K562 (cell line): ENCODE results near the gene FBXO44. TPM values are rescaled to one million over a fixed set of nuclear protein-coding genes. Genes with fewer than 3 reads are reported as not detected.

Source experiments
- ATAC-seq: fragments of 200-7000 bp; cut with Tn5 transposase; 3 replicates; pipeline ENCODE4 v1.9.1; 2020; ENCODE audit warnings: moderate library complexity
- BruUV-seq: library from RNA; stranded (reverse); fragments of 400-500 nt; replicated peaks from 2 replicates; lab custom pipeline; 2021; lab: Mats Ljungman, UMichigan
- CTCF ChIA-PET: fragments of 300-600 bp; formaldehyde crosslinking; extraction: SDS; loops from one replicate; lab custom pipeline; 2021; ENCODE audit warnings: low intra/inter-chr PET ratio; lab: Yijun Ruan, JAX
- POLR2A ChIA-PET: fragments of 300-600, 350-650 bp; sonication (Branson Sonifier 250); formaldehyde crosslinking; extraction: SDS; loops from one replicate; lab custom pipeline; 2021; ENCODE audit warnings: antibody characterized with exemption, inconsistent platforms; lab: Yijun Ruan, JAX
- DNase-seq, 4 experiments: peaks; one replicate each; pipeline versions ENCODE4 v3.0.0 to v3.0.0-alpha.2; 2011 to 2018; ENCODE audit warnings: low spot score in 3 of 4, mixed read lengths in 3 of 4; ENCODE audit errors: extremely low read depth in 1 of 4
- FAIRE-seq: peaks from 2 replicates; lab custom pipeline; 2011; peaks lifted over from hg19 to GRCh38; lab: Jason Lieb, UNC
- H2AFZ ChIP-seq: 2 replicates; pipeline ENCODE4 v1.6.0; 2011; ENCODE audit warnings: low read depth, low read length, control low read depth, inconsistent platforms
- H3K27ac ChIP-seq: fragments of 200-600 bp; 3 replicates; pipeline ENCODE4 v1.8.0; 2011; ENCODE audit warnings: low read depth, mild to moderate bottlenecking, control low read depth, inconsistent platforms, low read length, moderate library complexity, mixed read lengths; ENCODE audit errors: extremely low read depth
- H3K27me3 ChIP-seq, 2 experiments: fragments of 300-600 bp in 1 of 2; 2 replicates in 1 of 2; 3 replicates in 1 of 2; pipeline versions ENCODE4 v1.6.0 to v1.8.0; 2011; ENCODE audit warnings: inconsistent platforms in 2 of 2, low read length in 2 of 2, mild to moderate bottlenecking in 1 of 2, mixed read lengths in 1 of 2, moderate library complexity in 1 of 2; ENCODE audit not compliant: control insufficient read depth in 2 of 2, insufficient read depth in 2 of 2
- H3K36me3 ChIP-seq: fragments of 300-600 bp; 3 replicates; pipeline ENCODE4 v1.8.0; 2011; ENCODE audit warnings: mild to moderate bottlenecking, low read length, inconsistent platforms; ENCODE audit not compliant: control insufficient read depth, insufficient read depth
- H3K4me1 ChIP-seq, 2 experiments: fragments of 200-600 bp in 1 of 2; replicated peaks in 1 of 2; 2 replicates in 1 of 2; 3 replicates in 1 of 2; pipeline versions ENCODE4 v1.5.1 to v1.8.0; 2011; ENCODE audit warnings: inconsistent platforms in 2 of 2, low read length in 2 of 2, mild to moderate bottlenecking in 1 of 2, mixed read lengths in 1 of 2, moderate library complexity in 1 of 2; ENCODE audit not compliant: control insufficient read depth in 2 of 2, insufficient read depth in 2 of 2
- H3K4me2 ChIP-seq: 2 replicates; pipeline ENCODE4 v1.6.1; 2011; ENCODE audit warnings: low read length, control low read depth, inconsistent platforms, mixed read lengths; ENCODE audit not compliant: insufficient read depth
- H3K4me3 ChIP-seq: fragments of 200-600 bp; sonication (generic), shearing (Covaris generic); 2 replicates; pipeline ENCODE4 v1.5.1; 2016; ENCODE audit warnings: control low read depth, inconsistent platforms
- H3K79me2 ChIP-seq: fragments of 200-600 bp; 3 replicates; pipeline ENCODE4 v1.8.0; 2011; ENCODE audit warnings: low read length, inconsistent platforms; ENCODE audit not compliant: control insufficient read depth, insufficient read depth
- H3K9ac ChIP-seq, 2 experiments: 2 replicates each; pipeline versions ENCODE4 v1.6.0 to v1.6.1; 2011; ENCODE audit warnings: low read depth in 2 of 2, low read length in 2 of 2, control low read depth in 1 of 2, inconsistent platforms in 1 of 2, mild to moderate bottlenecking in 1 of 2, mixed read lengths in 1 of 2; ENCODE audit not compliant: insufficient read depth in 1 of 2
- H3K9me1 ChIP-seq: one replicate; pipeline ENCODE4 v1.6.0; 2011; ENCODE audit warnings: inconsistent platforms, mild to moderate bottlenecking, low read length, moderate library complexity; ENCODE audit not compliant: control insufficient read depth, insufficient read depth
- H3K9me3 ChIP-seq: replicated peaks from 2 replicates; pipeline ENCODE4 v1.5.1; 2011; ENCODE audit warnings: low read depth, low read length, inconsistent platforms; ENCODE audit not compliant: control insufficient read depth, insufficient read depth
- H4K20me1 ChIP-seq: replicated peaks from 2 replicates; pipeline ENCODE4 v1.6.1; 2011; ENCODE audit warnings: low read length, inconsistent platforms, mixed read lengths; ENCODE audit not compliant: control insufficient read depth, insufficient read depth
- CHD2 ChIP-seq: IDR thresholded peaks from 2 replicates; pipeline ENCODE4 v1.6.1; 2011; ENCODE audit warnings: low read depth, low read length
- L3MBTL2 ChIP-seq: fragments of 450-650 bp; IDR thresholded peaks from 2 replicates; pipeline ENCODE4 v1.6.1; 2016; ENCODE audit warnings: mild to moderate bottlenecking, moderate library complexity
- NFIC ChIP-seq: fragments of 450-650 bp; IDR thresholded peaks from 2 replicates; pipeline ENCODE4 v1.6.1; 2017; ENCODE audit warnings: mild to moderate bottlenecking, inconsistent platforms
- RBM25 ChIP-seq: fragments of 200-400 bp; formaldehyde crosslinking; IDR thresholded peaks from 2 replicates; pipeline ENCODE4 v1.6.1; 2018; ENCODE audit warnings: low read length, low read depth, moderate library complexity; ENCODE audit not compliant: severe bottlenecking
- RFX7 ChIP-seq: fragments of 250-450 bp; sonication (Bioruptor Pico); IDR thresholded peaks from 2 replicates; pipeline ENCODE4 v1.5.1; 2021; ENCODE audit warnings: mild to moderate bottlenecking
- SIRT6 ChIP-seq: IDR thresholded peaks from one replicate; pipeline ENCODE4 v1.6.1; 2012; ENCODE audit warnings: low read depth, mild to moderate bottlenecking, control low read depth, inconsistent platforms, low read length, moderate library complexity
- SMAD4 ChIP-seq: fragments of 250-450 bp; sonication (Bioruptor Pico); conservative IDR thresholded peaks from 2 replicates; pipeline ENCODE4 v1.8.0; 2021; ENCODE audit warnings: inconsistent platforms, mild to moderate bottlenecking, moderate library complexity
- ZFX ChIP-seq: sonication (generic); formaldehyde crosslinking; IDR thresholded peaks from 2 replicates; pipeline ENCODE4 v1.8.0; 2022; ENCODE audit warnings: mild to moderate bottlenecking, missing genetic modification reagents, moderate library complexity
- ZNF143 ChIP-seq: sonication (generic); formaldehyde crosslinking; IDR thresholded peaks from 2 replicates; pipeline ENCODE4 v1.9.0; 2022; ENCODE audit warnings: mild to moderate bottlenecking, missing genetic modification reagents
- ZNF24 ChIP-seq: fragments of 450-650 bp; IDR thresholded peaks from 2 replicates; pipeline ENCODE4 v1.6.1; 2016
- ZNF3 ChIP-seq: fragments of 250-450 bp; sonication (Bioruptor Pico); IDR thresholded peaks from 2 replicates; pipeline ENCODE4 v1.5.0; 2021; ENCODE audit warnings: mild to moderate bottlenecking, moderate library complexity
- ZNF507 ChIP-seq: conservative IDR thresholded peaks from 2 replicates; pipeline ENCODE4 v1.6.1; 2017; ENCODE audit warnings: missing genetic modification characterization, missing compliant biosample characterization
- ZNF77 ChIP-seq: fragments of 250-450 bp; sonication (Bioruptor Pico); IDR thresholded peaks from 2 replicates; pipeline ENCODE4 v1.5.0; 2020
- WGBS: fragments of 100-300 bp; shearing (Covaris generic); methylation state at CpG from one replicate; pipeline ENCODE4 v1.1.6; 2016; ENCODE audit warnings: low coverage, mixed read lengths; ENCODE audit not compliant: insufficient coverage; ENCODE audit errors: missing lambda C conversion rate; 5-methylcytosine and 5-hydroxymethylcytosine counted together
- in situ Hi-C: fragments of 300-500 bp; cut with MboI; formaldehyde crosslinking; loops from 4 replicates; pipeline ENCODE4 v1.15.0; 2018; ENCODE audit warnings: inconsistent platforms, mixed read lengths
- intact Hi-C: fragments of 100-400 bp; cut with micrococcal nuclease; formaldehyde crosslinking; loops from 2 replicates; pipeline ENCODE4 v1.14.2; 2022
- polyA plus RNA-seq, 8 experiments: library from polyadenylated mRNA; depleted of rRNA in 4 of 8; stranded (reverse) in 5 of 8; unstranded in 3 of 8; fragments of >200 nt; fragmentation: Nextera tagmentation in 2 of 8; fragmentation: Illumina TruSeq in 1 of 8; extraction: Ambion mirVana in 2 of 8; extraction: Trizol in 1 of 8; gene quantifications; 2 replicates each; pipeline versions ENCODE4 v1.2.1 to v1.2.3, GENCODE V29; 2011 to 2014; ENCODE audit warnings: inconsistent platforms in 1 of 8, missing spikeins in 1 of 8
- total RNA-seq, 7 experiments: library from RNA; depleted of rRNA in 6 of 7; stranded (reverse); fragments of >200 nt in 6 of 7; fragmentation: Illumina TruSeq in 2 of 7; extraction: Trizol in 2 of 7; gene quantifications; 2 replicates each; pipeline versions ENCODE4 v1.2.1 to v1.2.3, GENCODE V29; 2011 to 2021; ENCODE audit warnings: low replicate concordance in 1 of 7
- TF ChIP-seq, protein P1 (sequence below), 2 experiments: IDR thresholded peaks; 2 replicates each; pipeline ENCODE4 v1.6.1; 2011; ENCODE audit warnings: borderline replicate concordance in 1 of 2, control low read depth in 1 of 2, low read depth in 1 of 2, low read length in 1 of 2, mild to moderate bottlenecking in 1 of 2, mixed read lengths in 1 of 2, moderate library complexity in 1 of 2; ENCODE audit not compliant: insufficient read depth in 1 of 2, insufficient read length in 1 of 2, poor library complexity in 1 of 2, severe bottlenecking in 1 of 2; ENCODE audit errors: extremely low read depth in 1 of 2
- TF ChIP-seq, protein P2 (sequence below): fragments of 450-650 bp; formaldehyde crosslinking; IDR thresholded peaks from 2 replicates; pipeline ENCODE4 v1.4.0; 2020; ENCODE audit warnings: mild to moderate bottlenecking, moderate library complexity
- TF ChIP-seq, protein P3 (sequence below): fragments of 450-650 bp; IDR thresholded peaks from 2 replicates; pipeline ENCODE4 v1.6.1; 2014; ENCODE audit warnings: low read depth, mild to moderate bottlenecking, moderate library complexity, borderline replicate concordance
- TF ChIP-seq, protein P4 (sequence below): fragments of 450-650 bp; formaldehyde crosslinking; IDR thresholded peaks from 2 replicates; pipeline ENCODE4 v1.4.0; 2022; ENCODE audit warnings: missing genetic modification characterization

The FBXO44 gene
- total and polyA plus RNA-seq, 9 of the 15 experiments (the other 6 are each of a cell fraction or from before 2014, with no cell fraction given) = 0.69 to 20.9 (median 6.7) TPM

DNA sequence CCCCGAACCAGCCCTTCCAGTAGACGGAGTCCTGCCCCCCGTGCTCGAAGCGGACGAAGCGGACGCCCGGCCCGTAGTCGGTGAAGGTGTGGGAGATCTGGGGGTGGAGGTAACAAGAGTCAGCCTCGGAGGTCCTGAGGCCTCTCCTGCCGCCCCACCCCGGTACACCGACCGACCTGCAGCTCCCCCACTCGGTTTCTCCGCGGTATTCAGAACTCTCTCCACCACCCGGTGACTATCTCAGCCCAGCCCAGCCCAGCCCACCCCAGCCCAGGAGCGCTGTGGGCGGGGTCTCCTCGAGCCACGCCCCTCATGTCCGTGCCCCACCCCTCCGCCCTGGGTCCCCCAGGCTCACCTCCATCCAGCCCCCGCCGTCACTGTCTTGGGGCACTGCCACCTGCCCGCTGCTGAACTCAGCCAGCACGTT, 5.9 kb upstream of the FBXO44 start (continued):
- TF ChIP-seq, protein P1, sequence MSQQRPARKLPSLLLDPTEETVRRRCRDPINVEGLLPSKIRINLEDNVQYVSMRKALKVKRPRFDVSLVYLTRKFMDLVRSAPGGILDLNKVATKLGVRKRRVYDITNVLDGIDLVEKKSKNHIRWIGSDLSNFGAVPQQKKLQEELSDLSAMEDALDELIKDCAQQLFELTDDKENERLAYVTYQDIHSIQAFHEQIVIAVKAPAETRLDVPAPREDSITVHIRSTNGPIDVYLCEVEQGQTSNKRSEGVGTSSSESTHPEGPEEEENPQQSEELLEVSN (IDR thresholded peaks at IDR 0.05; ENCODE audit: borderline replicate concordance in 1 of 2, extremely low read depth in 1 of 2, insufficient read depth in 1 of 2, insufficient read length in 1 of 2, low read depth in 1 of 2, low read length in 1 of 2, poor library complexity in 1 of 2, severe bottlenecking in 1 of 2) = peak in 1 of 2 experiments; percentile 15
- no peak for TF ChIP-seq SIRT6

DNA sequence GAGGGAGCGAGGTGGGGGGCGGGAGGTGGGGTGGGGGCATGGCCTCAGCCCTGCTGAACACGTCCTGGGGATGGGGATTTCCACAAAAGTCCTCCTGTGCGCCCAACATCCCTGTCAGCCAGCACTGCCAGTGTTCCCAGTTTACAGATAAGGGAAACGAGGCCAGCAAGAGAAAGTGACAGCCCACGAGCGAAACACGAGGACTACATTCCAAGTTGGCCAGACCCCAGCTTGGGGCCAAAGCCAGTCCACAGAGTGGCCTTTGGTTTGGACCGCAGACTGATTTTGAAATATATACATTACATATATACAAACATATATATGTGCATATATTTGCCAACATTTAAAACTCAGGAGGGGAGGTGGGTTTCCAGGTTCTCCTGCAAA, 5.4 kb upstream of the FBXO44 start:
- Histone ChIP-seq H3K27me3 (no peaks in the 10 kb centered on the region; a peak in 1 of 5 replicates), H3K9me1 (no peaks in the 10 kb centered on the region), H3K27ac (no peak overlapping the region), H2AFZ (peak overlapping the region; percentile 86), H3K9me3 (no peaks in the 10 kb centered on the region), H3K4me1 (peaks cover 15 to 54% of the 10 kb centered on the region in 2 experiments; a peak in 4 of 5 replicates), H4K20me1 (no peaks in the 10 kb centered on the region; the same call in 1 of the 2 replicates), H3K4me3 (peak overlapping the region; percentile 22; the same call in 1 of the 2 replicates), H3K4me2 (peak overlapping the region; percentile 76), H3K36me3 (no peaks in the 10 kb centered on the region), H3K9ac (peak overlapping the region in 1 of 2 experiments; percentile 86; a peak in 2 of 4 replicates), H3K79me2 (no peaks in the 10 kb centered on the region)
- no peak for ATAC-seq
- 12% methylated on average over 8 of the region's 9 CpGs for WGBS
- no TSS peak for BruUV-seq
- peak; percentile 55 for FAIRE-seq
- intact Hi-C loops = no loop called here
- in situ Hi-C loops = no loop called here
- DNase-seq = no peak
- ChIA-PET CTCF (interaction anchor here (0.6 to 3.3 kb wide), 4 partner anchors 62 to 244 kb away, joined by 3 to 52 read pairs (median 6); no protein-coding TSS in a partner anchor), POLR2A (interaction anchor here (0.5 to 2.2 kb wide), 10 partner anchors 9 to 1398 kb away, joined by 3 to 13 read pairs (median 4); no protein-coding TSS in a partner anchor)
- TF ChIP-seq ZNF143 (CRISPR knock-in tag) = no peak
- no peak for TF ChIP-seq CHD2
- no peak for TF ChIP-seq RFX7 (CRISPR knock-in tag)
- TF ChIP-seq ZNF24 = no peak
- no peak for TF ChIP-seq SMAD4 (CRISPR knock-in tag)
- TF ChIP-seq, protein P2, sequence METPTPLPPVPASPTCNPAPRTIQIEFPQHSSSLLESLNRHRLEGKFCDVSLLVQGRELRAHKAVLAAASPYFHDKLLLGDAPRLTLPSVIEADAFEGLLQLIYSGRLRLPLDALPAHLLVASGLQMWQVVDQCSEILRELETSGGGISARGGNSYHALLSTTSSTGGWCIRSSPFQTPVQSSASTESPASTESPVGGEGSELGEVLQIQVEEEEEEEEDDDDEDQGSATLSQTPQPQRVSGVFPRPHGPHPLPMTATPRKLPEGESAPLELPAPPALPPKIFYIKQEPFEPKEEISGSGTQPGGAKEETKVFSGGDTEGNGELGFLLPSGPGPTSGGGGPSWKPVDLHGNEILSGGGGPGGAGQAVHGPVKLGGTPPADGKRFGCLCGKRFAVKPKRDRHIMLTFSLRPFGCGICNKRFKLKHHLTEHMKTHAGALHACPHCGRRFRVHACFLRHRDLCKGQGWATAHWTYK (CRISPR knock-in tag) = no peak
- TF ChIP-seq L3MBTL2 = peak; percentile 61
- TF ChIP-seq RBM25 = no peak
- TF ChIP-seq ZNF507 (tag) = no peak
- TF ChIP-seq, protein P3, sequence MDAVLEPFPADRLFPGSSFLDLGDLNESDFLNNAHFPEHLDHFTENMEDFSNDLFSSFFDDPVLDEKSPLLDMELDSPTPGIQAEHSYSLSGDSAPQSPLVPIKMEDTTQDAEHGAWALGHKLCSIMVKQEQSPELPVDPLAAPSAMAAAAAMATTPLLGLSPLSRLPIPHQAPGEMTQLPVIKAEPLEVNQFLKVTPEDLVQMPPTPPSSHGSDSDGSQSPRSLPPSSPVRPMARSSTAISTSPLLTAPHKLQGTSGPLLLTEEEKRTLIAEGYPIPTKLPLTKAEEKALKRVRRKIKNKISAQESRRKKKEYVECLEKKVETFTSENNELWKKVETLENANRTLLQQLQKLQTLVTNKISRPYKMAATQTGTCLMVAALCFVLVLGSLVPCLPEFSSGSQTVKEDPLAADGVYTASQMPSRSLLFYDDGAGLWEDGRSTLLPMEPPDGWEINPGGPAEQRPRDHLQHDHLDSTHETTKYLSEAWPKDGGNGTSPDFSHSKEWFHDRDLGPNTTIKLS = no peak
- no peak for TF ChIP-seq ZNF3 (CRISPR knock-in tag)
- peak; percentile 9; the same call in 1 of the 2 replicates for TF ChIP-seq NFIC
- TF ChIP-seq ZNF77 (CRISPR knock-in tag) = no peak
- TF ChIP-seq, protein P4, sequence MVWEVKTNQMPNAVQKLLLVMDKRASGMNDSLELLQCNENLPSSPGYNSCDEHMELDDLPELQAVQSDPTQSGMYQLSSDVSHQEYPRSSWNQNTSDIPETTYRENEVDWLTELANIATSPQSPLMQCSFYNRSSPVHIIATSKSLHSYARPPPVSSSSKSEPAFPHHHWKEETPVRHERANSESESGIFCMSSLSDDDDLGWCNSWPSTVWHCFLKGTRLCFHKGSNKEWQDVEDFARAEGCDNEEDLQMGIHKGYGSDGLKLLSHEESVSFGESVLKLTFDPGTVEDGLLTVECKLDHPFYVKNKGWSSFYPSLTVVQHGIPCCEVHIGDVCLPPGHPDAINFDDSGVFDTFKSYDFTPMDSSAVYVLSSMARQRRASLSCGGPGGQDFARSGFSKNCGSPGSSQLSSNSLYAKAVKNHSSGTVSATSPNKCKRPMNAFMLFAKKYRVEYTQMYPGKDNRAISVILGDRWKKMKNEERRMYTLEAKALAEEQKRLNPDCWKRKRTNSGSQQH (CRISPR knock-in tag) = no peak
- 0 out of 2 replicates have a peak, but pooled peaks have one; percentile 20 for TF ChIP-seq ZFX (CRISPR knock-in tag)
